ENCODE measurements around the gene HCN1. TPM values are rescaled to one million over a fixed set of nuclear protein-coding genes. Genes with fewer than 3 reads are reported as not detected.

Gene HCN1
- total and polyA plus RNA-seq, 2 of the 4 experiments (the other 2 are of a cell fraction) = not detected

DNA sequence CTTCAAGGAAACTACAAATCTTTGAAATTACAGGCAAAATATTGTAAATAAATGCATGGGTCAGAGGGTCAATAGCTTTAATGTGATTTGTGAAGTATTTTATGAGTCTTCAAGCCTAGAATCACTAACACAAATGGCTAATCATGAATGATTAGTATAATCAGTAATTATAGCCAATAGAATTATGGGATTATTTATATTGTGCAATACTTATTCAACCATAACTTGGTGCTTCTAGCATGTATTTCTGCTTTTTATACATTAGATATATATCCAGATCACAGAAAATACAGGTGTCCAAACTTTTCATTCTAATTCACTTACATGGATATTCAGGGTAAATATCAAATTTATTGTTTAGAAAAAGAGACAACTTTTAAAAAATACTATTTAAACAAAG, 12.1 kb downstream of the HCN1 start:
- no peak overlapping the region for H3K27ac ChIP-seq (ENCODE audit: insufficient read depth, low read length)
- intact Hi-C loops (cut with micrococcal nuclease) = no loop called here
- H3K4ac ChIP-seq (ENCODE audit: low read depth, low read length) = no peak overlapping the region
- H2BK15ac ChIP-seq (ENCODE audit: low read depth, low read length) = no peak overlapping the region
- no peak overlapping the region for H2AK5ac ChIP-seq (ENCODE audit: low read depth, low read length)
- H3K36me3 ChIP-seq (ENCODE audit: control insufficient read depth, insufficient read depth, low read length) = no peaks in the 10 kb centered on the region
- H2BK5ac ChIP-seq (ENCODE audit: low read depth, low read length, poor library complexity, severe bottlenecking) = no peak overlapping the region
- H3K56ac ChIP-seq (ENCODE audit: extremely low read depth, insufficient read depth, low read length) = no peak overlapping the region
- ChIA-PET CTCF (no interaction called here), POLR2A (ENCODE audit: unreplicated experiment) (no interaction called here)
- peaks cover 2% of the 10 kb centered on the region; the same call in 1 of the 2 replicates for H3K9me3 ChIP-seq (ENCODE audit: control insufficient read depth, insufficient read depth, low read length)
- no peak overlapping the region for H3K4me3 ChIP-seq (ENCODE audit: insufficient read depth, low read depth, low read length)
- H2BK120ac ChIP-seq (ENCODE audit: low read depth, low read length) = no peak overlapping the region
- H3K14ac ChIP-seq (replicated peaks; ENCODE audit: low read depth, low read length) = no peak overlapping the region
- no peaks in the 10 kb centered on the region for H4K20me1 ChIP-seq (ENCODE audit: insufficient read depth, low read length)
- peak; percentile 47; the same call in 1 of the 2 replicates for TF ChIP-seq CEBPB (IDR thresholded peaks at IDR 0.05; ENCODE audit: low read depth, low read length)
- TF ChIP-seq, protein P1, sequence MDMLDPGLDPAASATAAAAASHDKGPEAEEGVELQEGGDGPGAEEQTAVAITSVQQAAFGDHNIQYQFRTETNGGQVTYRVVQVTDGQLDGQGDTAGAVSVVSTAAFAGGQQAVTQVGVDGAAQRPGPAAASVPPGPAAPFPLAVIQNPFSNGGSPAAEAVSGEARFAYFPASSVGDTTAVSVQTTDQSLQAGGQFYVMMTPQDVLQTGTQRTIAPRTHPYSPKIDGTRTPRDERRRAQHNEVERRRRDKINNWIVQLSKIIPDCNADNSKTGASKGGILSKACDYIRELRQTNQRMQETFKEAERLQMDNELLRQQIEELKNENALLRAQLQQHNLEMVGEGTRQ (IDR thresholded peaks at IDR 0.05; ENCODE audit: low read depth, low read length) = no peak
- H3K9ac ChIP-seq (ENCODE audit: low read depth, low read length) = no peak overlapping the region
- H4K8ac ChIP-seq (ENCODE audit: low read depth in 2 of 2, low read length in 2 of 2) = no peak overlapping the region
- dilution Hi-C loops (cut with HindIII; ENCODE audit: low sequenced_read_pairs, unreplicated experiment) = no loop called here
- no peak overlapping the region for H3K18ac ChIP-seq (ENCODE audit: low read depth, low read length)
- H4K91ac ChIP-seq (ENCODE audit: insufficient read depth, low read depth, low read length) = no peak overlapping the region
- DNase-seq (no peak), ATAC-seq (ENCODE audit: low read depth) (no peak)
- no peak overlapping the region for H2AFZ ChIP-seq (replicated peaks; ENCODE audit: low read length, poor library complexity)
- no peaks in the 10 kb centered on the region for H3K27me3 ChIP-seq (ENCODE audit: control insufficient read depth, insufficient read depth, low read length)
- in situ Hi-C loops (cut with MboI; ENCODE audit: low sequenced_read_pairs) = no loop called here
- no peak overlapping the region for H4K5ac ChIP-seq (ENCODE audit: low read depth, low read length)
- H3K4me1 ChIP-seq (ENCODE audit: control insufficient read depth, insufficient read depth, low read length) = no peaks in the 10 kb centered on the region
- H3K9me1 ChIP-seq (ENCODE audit: insufficient read depth, low read length) = no peaks in the 10 kb centered on the region
- no peak overlapping the region for H2AK9ac ChIP-seq (replicated peaks; ENCODE audit: low read depth, low read length, poor library complexity)
- H3K4me2 ChIP-seq (ENCODE audit: low read depth, low read length) = no peak overlapping the region
- no peak overlapping the region for H2BK20ac ChIP-seq (ENCODE audit: low read depth, low read length)
- no peak overlapping the region for H3K23ac ChIP-seq (ENCODE audit: low read depth, low read length)
- H3K79me1 ChIP-seq (ENCODE audit: low read depth in 1 of 2, low read length in 2 of 2) = no peaks in the 10 kb centered on the region
- BruUV-seq (replicated peaks) = no TSS peak

All from IMR-90 (cell line).